ENCODE data around the gene SAMD10. TPM values are rescaled to one million over a fixed set of nuclear protein-coding genes. Genes with fewer than 3 reads are reported as not detected.

Gene SAMD10
- total and polyA plus RNA-seq, 2 of the 8 experiments (the other 6 are each of a cell fraction or from before 2014, with no cell fraction given) = 3.0 to 5.2 TPM

DNA sequence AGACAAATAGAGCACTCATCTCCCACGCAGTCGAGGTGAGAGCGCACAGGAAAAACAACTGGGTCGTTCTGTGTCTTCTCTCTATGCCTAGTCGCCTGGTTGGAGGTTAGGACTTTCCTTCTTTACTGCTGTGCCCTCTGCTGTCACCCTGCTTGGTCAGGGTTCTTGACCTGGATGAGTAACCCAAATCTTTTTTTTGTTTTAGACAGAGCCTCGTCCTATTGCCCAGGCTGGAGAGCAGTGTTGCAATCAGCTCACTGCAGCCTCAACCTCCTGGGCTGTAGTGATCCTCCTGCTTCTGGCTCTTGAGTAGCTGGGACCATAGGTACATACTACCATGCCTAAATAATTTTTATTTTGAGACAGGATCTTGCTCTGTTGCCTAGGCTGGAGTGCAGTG, 26.0 kb upstream of the SAMD10 start:
- H2BK20ac ChIP-seq (ENCODE audit: low read length) = no peak overlapping the region
- no peak for TF ChIP-seq TEAD4 (IDR thresholded peaks at IDR 0.05; ENCODE audit: low read depth, low read length)
- no peak for TF ChIP-seq EGR1 (IDR thresholded peaks at IDR 0.05; ENCODE audit: borderline replicate concordance, low read depth, low read length)
- no peak overlapping the region for H3K56ac ChIP-seq (replicated peaks; ENCODE audit: insufficient read length, low read depth, low read length)
- H3K4ac ChIP-seq (replicated peaks; ENCODE audit: insufficient read length, low read depth, low read length) = no peak overlapping the region
- peaks cover 10 to 50% (median 25%) of the 10 kb centered on the region in 4 experiments; a peak in 7 of 8 replicates for H3K36me3 ChIP-seq (ENCODE audit: control insufficient read depth in 2 of 4, insufficient read depth in 4 of 4, low read length in 3 of 4)
- H3K4me3 ChIP-seq (ENCODE audit: extremely low read depth in 1 of 4, insufficient read depth in 2 of 4, low read depth in 3 of 4, low read length in 4 of 4) = no peak overlapping the region
- H2BK12ac ChIP-seq (ENCODE audit: low read depth, low read length) = no peak overlapping the region
- CTCF ChIA-PET (ENCODE audit: partially characterized antibody) = interaction anchor here (1.1 kb wide), 1 partner anchor 25 kb away, joined by 4 read pairs; the partner anchor contains the start of gene PRPF6
- H3K4me2 ChIP-seq (ENCODE audit: insufficient read depth in 1 of 2, low read depth in 2 of 2, low read length in 2 of 2) = no peak overlapping the region
- H3K9me3 ChIP-seq (ENCODE audit: insufficient read depth in 2 of 2, low read depth in 1 of 2, low read length in 1 of 2) = no peaks in the 10 kb centered on the region
- peaks cover 7% of the 10 kb centered on the region for H3K79me1 ChIP-seq (ENCODE audit: low read depth, low read length)
- FAIRE-seq = no peak
- no peak overlapping the region for H3K27ac ChIP-seq (ENCODE audit: low read depth, low read length)
- no peak overlapping the region for H3K9ac ChIP-seq (replicated peaks in 1 of 4; ENCODE audit: extremely low read depth in 1 of 4, low read depth in 3 of 4, low read length in 3 of 4)
- WGBS, 2 experiments (ENCODE audit: extremely low coverage in 1 of 2, insufficient coverage in 1 of 2, insufficient read length in 1 of 2, insufficient replicate concordance in 2 of 2, low coverage in 1 of 2, low lambda C conversion rate in 2 of 2, missing lambda C conversion rate in 1 of 2) = 93% methylated on average over 6 of the region's 6 CpGs; no CpG with 5 or more reads in 1 of the 2 experiments
- no peaks in the 10 kb centered on the region for H3K27me3 ChIP-seq (replicated peaks in 1 of 4; ENCODE audit: control insufficient read depth in 3 of 4, extremely low read depth in 1 of 4, insufficient read depth in 3 of 4, low read length in 3 of 4)
- no peak overlapping the region for H2BK15ac ChIP-seq (ENCODE audit: low read length)
- no peak overlapping the region for H4K5ac ChIP-seq (ENCODE audit: insufficient read length, low read depth, low read length)
- POLR2A ChIA-PET (ENCODE audit: partially characterized antibody) = no interaction called here
- DNase-seq (ENCODE audit: low read depth in 1 of 2, low spot score in 2 of 2) = no peak
- no peak overlapping the region for H2AK5ac ChIP-seq (ENCODE audit: low read depth, low read length)
- no peak overlapping the region for H3K14ac ChIP-seq (ENCODE audit: insufficient read length)
- no peaks in the 10 kb centered on the region for H3K23me2 ChIP-seq (ENCODE audit: low read depth, low read length)
- no peak overlapping the region for H3K23ac ChIP-seq (ENCODE audit: insufficient read length)
- peaks cover 0 to 5% of the 10 kb centered on the region in 2 experiments; a peak in 2 of 4 replicates for H3K79me2 ChIP-seq (ENCODE audit: control insufficient read depth in 1 of 2, insufficient read depth in 2 of 2, low read length in 2 of 2)
- no peak overlapping the region for H2BK5ac ChIP-seq (ENCODE audit: low read depth, low read length)
- H4K91ac ChIP-seq (replicated peaks; ENCODE audit: insufficient read length, low read length) = no peak overlapping the region
- H3K4me1 ChIP-seq (replicated peaks in 1 of 4; ENCODE audit: control insufficient read depth in 3 of 4, insufficient read depth in 4 of 4, low read length in 3 of 4) = no peaks in the 10 kb centered on the region
- peaks cover 11 to 13% of the 10 kb centered on the region in 2 experiments for H4K20me1 ChIP-seq (replicated peaks in 1 of 2; ENCODE audit: control insufficient read depth in 1 of 2, insufficient read depth in 2 of 2, low read length in 2 of 2)
- no peak overlapping the region for H3K18ac ChIP-seq (ENCODE audit: extremely low read depth, low read length)
- H2BK120ac ChIP-seq (replicated peaks; ENCODE audit: low read depth, low read length) = no peak overlapping the region
- H4K8ac ChIP-seq (ENCODE audit: extremely low read depth, insufficient read depth, low read length) = no peak overlapping the region
- H2AFZ ChIP-seq (ENCODE audit: low read length) = no peak overlapping the region

Data from H1 (cell line).